ENCODE measurements around the gene CACNG4.

The CACNG4 gene

DNA sequence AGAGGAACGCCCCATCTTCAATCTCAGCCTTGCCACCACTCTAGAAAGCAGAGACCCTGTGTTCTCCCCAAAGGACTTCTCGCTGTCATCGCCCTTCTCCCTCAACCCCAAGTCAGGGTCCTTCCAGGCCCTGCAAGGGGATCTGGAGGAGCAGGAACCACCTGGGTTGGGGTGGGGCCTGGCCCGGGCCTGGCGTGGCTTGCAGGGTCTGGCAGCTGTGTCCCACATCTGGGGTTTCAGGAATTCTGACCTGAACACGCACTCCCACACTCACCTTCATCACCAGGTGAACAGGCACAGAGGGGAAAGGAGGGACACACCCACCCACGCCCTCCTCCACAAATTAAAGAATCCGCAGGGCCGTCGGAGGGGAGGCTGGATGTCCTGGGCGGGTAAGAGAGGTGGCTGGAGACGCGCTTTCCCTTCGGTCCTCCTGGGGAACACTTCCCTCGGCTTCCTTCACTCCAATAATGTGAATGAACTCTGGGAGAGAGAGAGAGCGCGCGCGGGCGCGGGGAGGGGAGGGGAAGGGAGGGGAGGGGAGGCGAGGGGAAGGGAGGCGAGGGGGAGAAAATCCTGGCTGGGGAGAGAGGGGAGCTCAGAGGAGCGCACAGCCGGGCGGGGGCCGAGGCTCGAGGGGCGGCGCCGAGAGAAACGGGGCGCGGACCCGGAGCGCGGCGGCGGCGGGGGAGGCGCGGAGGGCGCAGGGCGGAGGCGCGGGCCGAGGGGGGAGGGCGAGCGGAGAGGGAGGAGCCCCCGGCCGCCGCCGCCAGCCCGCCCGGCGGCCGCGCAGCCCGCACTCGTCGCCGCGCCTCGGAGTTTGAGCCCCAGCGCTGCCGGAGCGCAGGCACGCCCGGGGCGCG lies at the start of gene CACNG4:
TSS of gene CACNG4 (plus strand) at position 799 of the 863 bp plus-strand sequence. CDS start 205 bp downstream, outside the sequence.
- Histone ChIP-seq H3K4me1 (peaks cover 22% of the 10 kb centered on the region), H3K4me2 (peak within 1 kb of the TSS; percentile 100), H3K27ac (no peak within 1 kb of the TSS), H3K36me3 (no peaks in the 10 kb centered on the region), H3K27me3 (peaks cover 60% of the 10 kb centered on the region), H3K9me3 (no peaks in the 10 kb centered on the region), H4K20me1 (peaks cover 33% of the 10 kb centered on the region), H3K4me3 (peak within 1 kb of the TSS; percentile 73), H3K9ac (peak within 1 kb of the TSS; percentile 45; the same call in 1 of the 2 replicates)
- no peak for TF ChIP-seq Cebpa-rat (IDR thresholded peaks at IDR 0.05)

DNA sequence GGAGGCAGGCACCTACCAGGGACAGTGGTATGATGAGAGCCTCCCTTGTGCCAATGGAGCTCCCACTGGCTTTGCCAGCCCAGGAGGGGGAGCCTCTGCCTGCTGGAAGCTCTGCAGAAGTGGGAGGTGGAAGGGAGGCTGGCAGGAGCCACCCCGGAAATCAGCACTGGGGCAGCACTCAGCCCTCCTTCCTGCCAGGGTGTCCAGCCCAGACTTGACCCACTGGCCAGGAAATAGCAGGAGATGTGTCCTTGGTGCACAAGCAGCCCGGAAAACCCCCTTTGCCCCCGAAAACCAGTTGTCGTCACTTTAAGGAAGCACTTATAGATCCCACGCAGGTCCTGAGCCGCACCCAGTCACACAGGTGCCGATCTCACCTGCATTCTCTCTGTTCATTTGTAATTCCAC lies 49.3 kb upstream of the CACNG4 start:
- Histone ChIP-seq H4K20me1 (no peaks in the 10 kb centered on the region), H3K9ac (no peak overlapping the region), H3K4me2 (no peak overlapping the region), H3K27me3 (no peaks in the 10 kb centered on the region), H3K4me3 (no peak overlapping the region), H3K36me3 (no peaks in the 10 kb centered on the region), H3K9me3 (no peaks in the 10 kb centered on the region; the same call in 1 of the 2 replicates), H3K4me1 (no peaks in the 10 kb centered on the region), H3K27ac (no peak overlapping the region)
- no peak for TF ChIP-seq Cebpa-rat (IDR thresholded peaks at IDR 0.05)

DNA sequence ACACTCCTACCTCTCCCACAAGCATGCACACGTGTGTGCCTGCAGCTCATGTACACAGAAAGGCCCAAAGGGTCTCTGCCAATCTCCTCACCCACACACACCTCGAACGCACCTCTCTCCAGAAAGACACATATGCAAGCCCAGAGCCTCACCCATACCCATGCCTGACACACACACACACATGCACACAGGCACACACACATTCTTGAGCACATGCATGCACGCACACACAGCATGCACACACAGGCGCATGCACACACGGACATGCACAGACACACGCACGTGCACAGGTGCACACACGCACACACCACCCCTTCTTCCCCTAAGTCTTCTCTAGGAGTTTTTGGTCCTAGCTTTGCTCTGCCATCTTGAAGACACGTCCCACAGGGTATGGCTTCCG lies 48.7 kb upstream of the CACNG4 start:
- no peaks in the 10 kb centered on the region for H3K27me3 ChIP-seq
- no peaks in the 10 kb centered on the region for H4K20me1 ChIP-seq
- H3K27ac ChIP-seq, result no peak overlapping the region
- no peaks in the 10 kb centered on the region for H3K36me3 ChIP-seq
- H3K9me3 ChIP-seq, result peaks cover 1% of the 10 kb centered on the region; the same call in 1 of the 2 replicates
- no peak for TF ChIP-seq Cebpa-rat (IDR thresholded peaks at IDR 0.05)
- no peak overlapping the region for H3K4me2 ChIP-seq
- no peak overlapping the region for H3K9ac ChIP-seq
- no peaks in the 10 kb centered on the region for H3K4me1 ChIP-seq
- no peak overlapping the region for H3K4me3 ChIP-seq

DNA sequence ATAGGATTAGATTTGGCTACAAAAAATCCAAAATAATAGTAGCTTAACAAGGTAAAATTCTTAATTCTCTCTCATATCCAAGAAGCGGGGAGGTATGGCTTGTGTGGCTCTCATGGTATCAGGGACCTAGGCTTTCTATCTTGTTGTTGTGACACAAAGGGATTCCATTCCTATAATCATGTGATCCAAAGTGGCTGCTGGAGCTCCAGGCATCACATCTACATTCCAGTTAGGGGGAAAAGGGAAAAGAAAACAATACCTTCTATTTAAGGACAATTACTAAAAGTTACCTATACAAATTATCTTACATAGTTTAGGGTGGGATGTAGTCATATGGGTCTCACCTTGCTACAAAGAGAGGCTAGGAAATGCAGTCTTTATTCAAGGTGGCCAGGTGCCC lies 47.6 kb upstream of the CACNG4 start:
- Histone ChIP-seq H3K4me1 (no peaks in the 10 kb centered on the region), H3K4me3 (no peak overlapping the region), H4K20me1 (no peaks in the 10 kb centered on the region), H3K27me3 (no peaks in the 10 kb centered on the region), H3K27ac (no peak overlapping the region), H3K36me3 (no peaks in the 10 kb centered on the region), H3K4me2 (no peak overlapping the region), H3K9ac (no peak overlapping the region), H3K9me3 (peaks cover 11% of the 10 kb centered on the region)
- no peak for TF ChIP-seq Cebpa-rat (IDR thresholded peaks at IDR 0.05)

GRCh38 chr17:66918896-66919295 lies 45.6 kb upstream of the CACNG4 start:
- TF ChIP-seq Cebpa-rat (IDR thresholded peaks at IDR 0.05), result no peak
- H3K27me3 ChIP-seq, result no peaks in the 10 kb centered on the region
- H4K20me1 ChIP-seq, result no peaks in the 10 kb centered on the region
- H3K4me2 ChIP-seq, result no peak overlapping the region
- no peak overlapping the region for H3K27ac ChIP-seq
- H3K4me3 ChIP-seq, result no peak overlapping the region
- H3K4me1 ChIP-seq, result no peaks in the 10 kb centered on the region
- H3K36me3 ChIP-seq, result no peaks in the 10 kb centered on the region
- H3K9me3 ChIP-seq, result peaks cover 17% of the 10 kb centered on the region
- H3K9ac ChIP-seq, result no peak overlapping the region

- TF ChIP-seq Cebpa-rat (IDR thresholded peaks at IDR 0.05), result no peak
- no peak overlapping the region for H3K4me3 ChIP-seq
- H3K27ac ChIP-seq, result no peak overlapping the region
- no peak overlapping the region for H3K4me2 ChIP-seq
- H3K9me3 ChIP-seq, result peaks cover 17% of the 10 kb centered on the region
- H3K9ac ChIP-seq, result no peak overlapping the region
- H3K27me3 ChIP-seq, result no peaks in the 10 kb centered on the region
- no peaks in the 10 kb centered on the region for H3K4me1 ChIP-seq
- H3K36me3 ChIP-seq, result no peaks in the 10 kb centered on the region
- no peaks in the 10 kb centered on the region for H4K20me1 ChIP-seq
Measured at GRCh38 chr17:66920435-66920834, 44.1 kb upstream of the CACNG4 start.

DNA sequence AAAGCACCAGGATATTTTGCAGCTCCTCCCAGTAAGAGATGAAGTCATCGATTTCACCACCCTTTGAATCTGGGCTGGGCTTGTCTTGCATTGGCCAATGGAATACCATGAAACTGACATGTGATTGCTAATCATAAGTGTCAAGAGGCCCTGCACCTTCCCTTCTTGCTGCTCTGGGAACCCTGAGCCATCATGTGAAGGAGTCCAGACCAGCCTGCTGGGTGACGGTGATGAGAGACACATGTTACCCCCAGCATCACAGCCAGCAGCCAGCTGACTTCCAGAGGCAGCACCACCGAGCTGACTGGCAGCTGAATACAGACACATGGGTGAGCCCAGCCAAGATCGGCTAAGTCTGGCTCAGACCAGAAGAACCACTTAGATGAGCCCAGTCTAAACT lies 43.6 kb upstream of the CACNG4 start:
- TF ChIP-seq Cebpa-rat (IDR thresholded peaks at IDR 0.05), result no peak
- no peak overlapping the region for H3K4me3 ChIP-seq
- H3K9ac ChIP-seq, result no peak overlapping the region
- H3K36me3 ChIP-seq, result no peaks in the 10 kb centered on the region
- H3K27ac ChIP-seq, result no peak overlapping the region
- no peaks in the 10 kb centered on the region for H4K20me1 ChIP-seq
- no peaks in the 10 kb centered on the region for H3K27me3 ChIP-seq
- H3K9me3 ChIP-seq, result peaks cover 17% of the 10 kb centered on the region
- no peak overlapping the region for H3K4me2 ChIP-seq
- H3K4me1 ChIP-seq, result no peaks in the 10 kb centered on the region

DNA sequence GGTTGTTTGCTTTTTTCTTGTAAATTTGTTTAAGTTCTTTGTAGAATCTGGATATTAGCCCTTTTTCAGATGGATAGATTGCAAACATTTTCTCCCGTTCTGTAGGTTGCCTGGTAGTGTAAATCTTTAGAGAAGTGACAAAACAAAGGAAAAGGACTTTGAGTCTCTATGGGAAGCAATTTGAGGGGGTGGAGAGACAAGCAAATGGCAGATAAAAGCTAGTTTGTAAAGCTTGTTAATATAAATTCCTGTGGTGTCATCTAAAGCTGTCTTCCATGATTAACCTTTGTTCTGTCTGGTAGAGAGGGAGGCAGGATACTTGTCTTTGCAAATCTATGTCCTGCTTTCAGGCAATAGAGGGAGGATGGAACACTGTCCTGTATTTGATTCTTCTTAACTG lies 40.6 kb upstream of the CACNG4 start:
- H4K20me1 ChIP-seq, result no peaks in the 10 kb centered on the region
- no peak overlapping the region for H3K4me2 ChIP-seq
- H3K9me3 ChIP-seq, result peaks cover 22% of the 10 kb centered on the region
- no peaks in the 10 kb centered on the region for H3K27me3 ChIP-seq
- H3K27ac ChIP-seq, result no peak overlapping the region
- no peaks in the 10 kb centered on the region for H3K4me1 ChIP-seq
- no peaks in the 10 kb centered on the region for H3K36me3 ChIP-seq
- no peak for TF ChIP-seq Cebpa-rat (IDR thresholded peaks at IDR 0.05)
- no peak overlapping the region for H3K9ac ChIP-seq
- H3K4me3 ChIP-seq, result no peak overlapping the region

- no peak overlapping the region for H3K9ac ChIP-seq
- H3K9me3 ChIP-seq, result peaks cover 25% of the 10 kb centered on the region
- H3K27me3 ChIP-seq, result no peaks in the 10 kb centered on the region
- no peak overlapping the region for H3K4me3 ChIP-seq
- H3K36me3 ChIP-seq, result no peaks in the 10 kb centered on the region
- H3K4me2 ChIP-seq, result no peak overlapping the region
- TF ChIP-seq Cebpa-rat (IDR thresholded peaks at IDR 0.05), result no peak
- peaks cover 7% of the 10 kb centered on the region; the same call in 1 of the 2 replicates for H3K4me1 ChIP-seq
- H3K27ac ChIP-seq, result no peak overlapping the region
- no peaks in the 10 kb centered on the region for H4K20me1 ChIP-seq
Measured at GRCh38 chr17:66925811-66926500, 38.6 kb upstream of the CACNG4 start.

DNA sequence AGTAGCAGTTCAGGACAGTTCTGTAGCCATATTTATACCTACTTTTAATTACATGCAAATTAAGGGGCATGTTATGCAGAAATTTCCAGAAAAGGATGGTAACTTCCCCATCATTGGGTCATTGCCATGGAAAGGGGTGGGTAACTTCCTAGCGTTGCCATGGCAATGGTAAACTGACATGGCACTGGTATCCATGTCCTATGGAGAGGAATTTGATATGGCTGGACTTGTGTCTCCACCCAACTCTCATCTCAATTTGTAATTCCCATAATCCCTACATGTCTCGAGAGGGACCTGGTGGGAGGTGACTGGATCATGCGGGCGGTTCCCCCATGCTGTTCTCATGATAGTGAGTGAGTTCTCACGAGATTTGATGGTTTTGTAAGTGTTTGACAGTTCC lies 35.6 kb upstream of the CACNG4 start:
- Histone ChIP-seq H3K9ac (no peak overlapping the region), H3K36me3 (no peaks in the 10 kb centered on the region), H3K4me1 (peaks cover 7% of the 10 kb centered on the region; the same call in 1 of the 2 replicates), H3K9me3 (peaks cover 11% of the 10 kb centered on the region), H4K20me1 (no peaks in the 10 kb centered on the region), H3K4me2 (no peak overlapping the region), H3K4me3 (no peak overlapping the region), H3K27me3 (no peaks in the 10 kb centered on the region), H3K27ac (no peak overlapping the region)
- no peak for TF ChIP-seq Cebpa-rat (IDR thresholded peaks at IDR 0.05)
